Mucosa of rectum (tissue), 2 donors: ENCODE data around the gene CCDC40.

ENCODE experiments used
- H3K27ac ChIP-seq, 2 donors: one replicate each; pipeline ENCODE4 v1.7.0; 2013; ENCODE audit warnings: inconsistent platforms in 2 of 2, low read depth in 2 of 2, low read length in 2 of 2
- H3K27me3 ChIP-seq, 2 donors: one replicate each; pipeline ENCODE4 v1.7.0; 2013; ENCODE audit warnings: low read length in 2 of 2; ENCODE audit not compliant: control insufficient read depth in 2 of 2, insufficient read depth in 2 of 2
- H3K36me3 ChIP-seq, 2 donors: one replicate each; pipeline ENCODE4 v1.7.0; 2013; ENCODE audit warnings: low read length in 2 of 2; ENCODE audit not compliant: control insufficient read depth in 2 of 2, insufficient read depth in 2 of 2
- H3K4me1 ChIP-seq, 2 donors: one replicate each; pipeline ENCODE4 v1.7.0; 2013; ENCODE audit warnings: low read length in 2 of 2, mild to moderate bottlenecking in 1 of 2; ENCODE audit not compliant: control insufficient read depth in 2 of 2, insufficient read depth in 2 of 2
- H3K4me3 ChIP-seq, 2 donors: one replicate each; pipeline ENCODE4 v1.7.0; 2013; ENCODE audit warnings: low read length in 2 of 2
- H3K9ac ChIP-seq, 2 donors: one replicate each; pipeline ENCODE4 v1.7.0; 2013; ENCODE audit warnings: low read length in 2 of 2, low read depth in 1 of 2, mild to moderate bottlenecking in 1 of 2
- H3K9me3 ChIP-seq, 2 donors: one replicate each; pipeline ENCODE4 v1.7.0; 2013; ENCODE audit warnings: low read length in 2 of 2; ENCODE audit not compliant: control insufficient read depth in 2 of 2
- donor health status: healthy.
- donor health status: Normal muscosa, but diverticular disease.

CCDC40 gene

DNA sequence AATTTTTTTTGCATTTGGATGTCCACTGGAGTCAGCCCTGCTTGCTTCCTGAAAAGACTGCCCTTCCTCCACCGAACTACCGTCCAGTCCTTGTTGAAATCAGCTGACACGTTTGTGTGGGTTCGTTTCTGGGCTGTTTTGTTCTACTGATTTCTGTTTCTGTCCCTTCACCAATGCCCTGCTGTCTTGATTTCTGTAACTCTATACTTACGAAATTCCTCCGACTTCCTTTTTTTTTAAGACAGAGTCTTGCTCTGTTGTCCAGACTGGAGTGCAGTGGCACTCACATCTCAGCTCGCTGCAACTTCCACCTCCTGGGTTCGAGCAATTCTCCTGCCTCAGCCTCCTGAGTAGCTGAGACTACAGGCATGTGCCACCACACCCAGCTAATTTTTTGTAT lies 56.5 kb downstream of the CCDC40 start:
- Histone ChIP-seq H3K4me3 (no peak overlapping the region), H3K9ac (no peak overlapping the region), H3K27ac (peak overlapping the region in 1 of 2 donors; percentile 36), H3K4me1 (no peaks in the 10 kb centered on the region), H3K36me3 (no peaks in the 10 kb centered on the region), H3K9me3 (no peaks in the 10 kb centered on the region), H3K27me3 (no peaks in the 10 kb centered on the region)

DNA sequence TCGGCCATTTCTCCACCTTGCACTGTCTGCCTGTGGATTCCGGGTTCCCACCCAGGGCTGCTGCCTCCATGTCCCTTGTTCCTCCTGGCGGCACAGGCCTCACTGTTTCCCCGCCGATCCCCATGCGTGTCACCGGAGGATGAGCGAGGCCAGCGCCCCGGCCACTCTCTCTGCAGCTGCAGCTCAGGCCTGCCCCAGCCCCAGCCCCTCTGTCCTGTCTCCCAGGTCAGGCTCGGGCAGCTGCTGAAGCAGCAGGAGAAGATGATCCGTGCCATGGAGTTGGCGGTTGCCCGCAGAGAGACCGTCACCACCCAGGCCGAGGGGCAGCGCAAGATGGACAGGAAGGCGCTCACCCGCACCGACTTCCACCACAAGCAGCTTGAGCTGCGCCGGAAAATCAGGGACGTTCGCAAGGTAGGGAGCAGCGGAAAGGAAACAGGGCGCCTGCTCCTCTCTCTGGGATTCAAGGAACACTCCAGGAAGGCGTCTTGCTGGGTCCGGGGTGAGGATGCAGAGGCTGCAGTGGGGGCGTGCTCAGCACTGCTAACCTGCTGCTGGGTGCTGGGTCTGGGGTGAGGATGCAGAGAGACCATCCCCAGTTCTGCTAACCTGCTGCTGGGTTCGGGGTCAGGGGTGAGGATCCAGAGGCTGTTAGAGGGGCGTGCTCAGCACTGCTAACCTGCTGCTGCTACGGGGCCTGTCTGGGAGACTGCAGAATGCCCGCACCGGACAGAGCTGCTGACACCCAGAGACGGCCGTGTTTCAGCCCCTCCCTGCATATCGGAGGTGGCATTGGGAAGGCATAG lies 58.8 kb downstream of the CCDC40 start:
- H3K4me3 ChIP-seq: no peak overlapping the region
- H3K27ac ChIP-seq: no peak overlapping the region
- H3K36me3 ChIP-seq: no peaks in the 10 kb centered on the region
- H3K27me3 ChIP-seq: no peaks in the 10 kb centered on the region
- no peaks in the 10 kb centered on the region for H3K9me3 ChIP-seq
- no peak overlapping the region for H3K9ac ChIP-seq
- H3K4me1 ChIP-seq: no peaks in the 10 kb centered on the region

DNA sequence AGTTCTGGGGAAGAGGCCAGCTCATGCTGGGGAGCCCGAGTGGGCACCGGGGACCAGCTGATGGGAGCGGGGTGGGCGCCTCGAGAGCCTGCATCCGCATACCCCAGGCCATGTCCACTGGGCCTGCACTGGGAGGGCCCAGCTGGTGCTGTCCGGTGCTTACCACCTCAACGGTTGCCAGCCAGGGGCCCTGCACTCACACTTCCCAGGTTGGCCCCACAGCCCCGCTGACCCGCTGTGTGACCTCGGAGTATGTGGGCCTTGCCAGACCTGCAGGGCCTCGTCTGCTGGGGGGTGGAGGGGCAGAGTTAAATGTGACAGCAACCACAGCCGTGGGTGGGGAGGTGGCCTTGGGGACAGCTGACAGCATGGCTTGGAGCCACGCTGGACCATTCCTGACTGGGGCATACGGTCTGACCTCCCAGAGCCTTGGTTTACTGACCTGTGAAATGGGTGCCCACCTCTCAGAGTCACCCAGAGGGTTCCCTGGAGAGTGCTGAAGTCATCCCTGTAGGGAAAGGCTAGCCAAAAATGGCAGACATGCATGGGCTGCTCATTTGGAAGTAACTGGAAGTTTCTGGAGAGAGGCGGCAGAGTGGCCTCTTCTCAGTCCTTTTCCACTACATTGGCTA lies 59.5 kb downstream of the CCDC40 start:
- Histone ChIP-seq H3K36me3 (no peaks in the 10 kb centered on the region), H3K4me1 (peaks cover 0 to 4% of the 10 kb centered on the region in 2 donors), H3K9me3 (no peaks in the 10 kb centered on the region), H3K27me3 (no peaks in the 10 kb centered on the region), H3K4me3 (no peak overlapping the region), H3K27ac (no peak overlapping the region), H3K9ac (no peak overlapping the region)

GRCh38 chr17:80096561-80097021 lies 60.1 kb downstream of the CCDC40 start:
- H3K27ac ChIP-seq: no peak overlapping the region
- H3K4me3 ChIP-seq: no peak overlapping the region
- no peaks in the 10 kb centered on the region for H3K9me3 ChIP-seq
- H3K4me1 ChIP-seq: peaks cover 0 to 4% of the 10 kb centered on the region in 2 donors
- no peak overlapping the region for H3K9ac ChIP-seq
- no peaks in the 10 kb centered on the region for H3K36me3 ChIP-seq
- H3K27me3 ChIP-seq: no peaks in the 10 kb centered on the region

GRCh38 chr17:80097127-80097621 lies 60.7 kb downstream of the CCDC40 start:
- Histone ChIP-seq H3K4me1 (peaks cover 4 to 6% of the 10 kb centered on the region in 2 donors), H3K4me3 (no peak overlapping the region), H3K27me3 (no peaks in the 10 kb centered on the region), H3K9ac (no peak overlapping the region), H3K27ac (no peak overlapping the region), H3K36me3 (no peaks in the 10 kb centered on the region), H3K9me3 (no peaks in the 10 kb centered on the region)

DNA sequence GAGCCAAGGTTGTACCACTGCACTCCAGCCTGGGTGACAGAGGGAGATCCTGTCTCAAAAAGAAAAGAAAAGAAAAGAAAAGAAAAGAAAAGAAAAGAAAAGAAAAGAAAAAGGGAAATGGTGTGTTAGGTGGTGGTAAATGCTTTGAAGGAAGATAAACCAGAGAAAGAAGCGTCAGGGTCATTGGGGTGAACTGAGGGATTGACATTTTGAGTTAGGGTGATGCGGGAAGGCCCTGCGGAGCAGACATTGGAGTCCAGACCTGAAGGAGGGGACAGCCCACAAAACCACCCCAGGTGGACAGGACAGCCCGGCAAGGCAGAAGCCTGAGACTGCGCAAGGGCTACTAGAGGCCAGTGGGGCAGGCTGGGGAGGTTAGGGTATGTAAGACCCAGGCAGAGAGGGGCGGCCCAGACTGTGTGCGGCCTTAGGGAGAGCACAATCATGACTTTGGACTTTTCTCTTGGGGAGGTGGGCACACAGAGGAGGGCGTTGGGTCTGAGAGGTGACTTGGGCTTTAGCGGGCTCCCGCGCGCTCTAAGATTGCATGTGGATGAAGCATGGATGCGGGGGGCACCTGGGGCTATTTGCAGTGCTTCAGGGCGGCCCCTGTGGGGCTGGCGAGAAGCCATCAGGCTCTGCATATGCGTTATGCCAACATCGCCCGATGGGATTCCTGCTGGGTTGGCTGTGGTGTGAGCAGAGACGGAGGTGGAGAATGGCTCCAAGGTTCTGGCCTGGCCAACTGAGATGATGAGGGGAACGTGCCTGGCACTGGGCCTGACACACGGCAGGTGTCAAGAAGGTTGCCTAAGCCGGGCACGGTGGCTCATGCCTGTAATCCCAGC lies 61.6 kb downstream of the CCDC40 start:
- no peaks in the 10 kb centered on the region for H3K36me3 ChIP-seq
- no peaks in the 10 kb centered on the region for H3K27me3 ChIP-seq
- H3K9me3 ChIP-seq: no peaks in the 10 kb centered on the region
- peaks cover 4 to 9% of the 10 kb centered on the region in 2 donors for H3K4me1 ChIP-seq
- H3K4me3 ChIP-seq: no peak overlapping the region
- no peak overlapping the region for H3K27ac ChIP-seq
- no peak overlapping the region for H3K9ac ChIP-seq

GRCh38 chr17:80099291-80100034 lies 63.0 kb downstream of the CCDC40 start:
- Histone ChIP-seq H3K27me3 (no peaks in the 10 kb centered on the region), H3K36me3 (no peaks in the 10 kb centered on the region), H3K9ac (no peak overlapping the region), H3K4me1 (peaks cover 4 to 9% of the 10 kb centered on the region in 2 donors), H3K27ac (no peak overlapping the region), H3K4me3 (no peak overlapping the region), H3K9me3 (no peaks in the 10 kb centered on the region)

DNA sequence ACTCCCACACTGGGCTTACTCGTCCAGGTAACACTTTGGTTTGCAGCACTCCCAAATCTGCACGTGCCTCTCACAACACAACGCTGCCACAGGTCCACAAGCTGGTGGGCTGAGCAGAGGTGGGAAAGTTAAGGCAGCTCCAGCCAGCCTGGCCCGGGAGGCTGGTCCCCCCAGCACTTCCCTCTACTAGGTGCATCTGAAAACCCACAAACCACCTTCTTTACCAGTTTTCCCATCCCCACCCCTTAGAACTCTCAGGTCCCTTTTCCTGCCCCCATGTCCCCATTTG lies 63.5 kb downstream of the CCDC40 start:
- Histone ChIP-seq H3K36me3 (no peaks in the 10 kb centered on the region), H3K4me3 (no peak overlapping the region), H3K9me3 (no peaks in the 10 kb centered on the region)

DNA sequence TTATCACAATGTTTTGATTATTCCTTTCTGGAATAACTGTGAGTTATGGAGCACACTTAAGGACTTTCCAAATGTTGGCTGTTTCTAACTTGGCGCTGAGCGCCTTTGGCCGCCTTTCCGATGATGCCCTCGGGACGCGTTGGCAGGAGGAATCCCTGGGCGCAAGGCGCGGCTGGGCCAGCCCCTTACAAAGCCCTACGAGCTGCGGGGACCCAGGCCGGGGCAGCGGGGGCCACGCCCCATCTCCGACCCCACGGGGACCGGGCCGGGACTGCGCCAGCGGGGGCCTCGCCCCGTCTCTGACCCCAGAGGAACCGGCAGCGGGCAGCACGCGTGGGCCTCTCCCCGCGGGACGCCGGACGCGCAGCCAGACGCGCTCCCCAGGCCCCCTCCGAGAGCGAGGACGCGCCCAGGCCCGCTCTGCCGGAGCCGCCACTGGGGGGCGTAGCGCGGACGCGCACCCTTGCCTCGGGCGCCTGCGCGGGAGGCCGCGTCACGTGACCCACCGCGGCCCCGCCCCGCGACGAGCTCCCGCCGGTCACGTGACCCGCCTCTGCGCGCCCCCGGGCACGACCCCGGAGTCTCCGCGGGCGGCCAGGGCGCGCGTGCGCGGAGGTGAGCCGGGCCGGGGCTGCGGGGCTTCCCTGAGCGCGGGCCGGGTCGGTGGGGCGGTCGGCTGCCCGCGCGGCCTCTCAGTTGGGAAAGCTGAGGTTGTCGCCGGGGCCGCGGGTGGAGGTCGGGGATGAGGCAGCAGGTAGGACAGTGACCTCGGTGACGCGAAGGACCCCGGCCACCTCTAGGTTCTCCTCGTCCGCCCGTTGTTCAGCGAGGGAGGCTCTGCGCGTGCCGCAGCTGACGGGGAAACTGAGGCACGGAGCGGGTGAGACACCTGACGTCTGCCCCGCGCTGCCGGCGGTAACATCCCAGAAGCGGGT lies 64.8 kb downstream of the CCDC40 start, which contains the start of gene GAA:
Gene GAA, plus strand, starts transcription at position 571 of the 935 bp plus-strand sequence. CDS start 3,006 bp downstream, outside the sequence.
- H3K27me3 ChIP-seq: no peaks in the 10 kb centered on the region
- no peaks in the 10 kb centered on the region for H3K9me3 ChIP-seq
- H3K36me3 ChIP-seq: no peaks in the 10 kb centered on the region
- peak within 1 kb of the TSS; percentile 73 to 76 for H3K27ac ChIP-seq
- H3K4me1 ChIP-seq: peaks cover 4 to 9% of the 10 kb centered on the region in 2 donors
- H3K4me3 ChIP-seq: peak within 1 kb of the TSS; percentile 89 to 94
- H3K9ac ChIP-seq: peak within 1 kb of the TSS; percentile 81 to 86

More for the DNA sequence above, 63.5 kb downstream of the CCDC40 start:
- H3K27ac ChIP-seq: no peak overlapping the region
- no peak overlapping the region for H3K9ac ChIP-seq
- H3K4me1 ChIP-seq: peaks cover 4 to 9% of the 10 kb centered on the region in 2 donors
- H3K27me3 ChIP-seq: no peaks in the 10 kb centered on the region
